Hepatocyte (in vitro differentiated cells): Measurements from ENCODE around the gene SDCBP2.

Experiments used
- CTCF ChIP-seq: fragments of 200-600 bp; sonication (generic); IDR thresholded peaks from 2 replicates; pipeline ENCODE4 v1.5.1; 2016; ENCODE audit warnings: antibody characterized with exemption, mild to moderate bottlenecking; ENCODE audit not compliant: poor library complexity
- EZH2 ChIP-seq: fragments of 200-600 bp; sonication (generic); IDR thresholded peaks from 2 replicates; pipeline ENCODE4 v1.6.1; 2016; ENCODE audit warnings: antibody characterized with exemption, mild to moderate bottlenecking, borderline replicate concordance

- TF ChIP-seq EZH2 (no peak), CTCF (no peak)
Measured at GRCh38 chr20:1269850-1270249, 59.1 kb downstream of the SDCBP2 start.
